ENCODE data around the gene CCL25. TPM values are rescaled to one million over a fixed set of nuclear protein-coding genes. Genes with fewer than 3 reads are reported as not detected.

The CCL25 gene
- total and polyA plus RNA-seq, 2 of the 4 experiments (the other 2 are of a cell fraction) = not detected

DNA sequence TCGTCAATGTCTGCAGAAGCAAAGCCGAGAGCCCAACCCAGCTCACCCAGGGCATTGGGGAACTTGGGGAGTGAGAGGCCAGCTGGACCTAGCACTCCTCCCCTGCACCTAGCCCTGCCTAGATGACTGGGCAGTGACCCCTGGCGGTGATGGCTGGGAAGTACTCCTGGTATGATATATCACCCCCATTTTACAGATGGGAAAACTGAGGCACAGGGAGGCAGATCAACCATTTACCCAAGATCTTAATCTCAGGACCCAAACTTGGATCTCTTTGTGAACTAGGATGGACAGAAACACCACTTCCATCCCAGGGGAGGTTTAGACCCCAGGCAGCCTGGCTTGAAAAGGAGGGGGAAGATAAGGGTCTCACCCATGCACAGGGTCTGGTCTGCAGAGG lies 43.5 kb downstream of the CCL25 start:
- POLR2A ChIA-PET (ENCODE audit: unreplicated experiment) = no interaction called here
- Histone ChIP-seq H3K14ac (replicated peaks; ENCODE audit: low read depth, low read length) (no peak overlapping the region), H4K20me1 (ENCODE audit: insufficient read depth, low read length) (no peaks in the 10 kb centered on the region), H3K9me1 (ENCODE audit: insufficient read depth, low read length) (no peaks in the 10 kb centered on the region), H2AK9ac (replicated peaks; ENCODE audit: low read depth, low read length, poor library complexity) (no peak overlapping the region), H3K4me1 (ENCODE audit: control insufficient read depth, insufficient read depth, low read length) (no peaks in the 10 kb centered on the region), H3K4me2 (ENCODE audit: low read depth, low read length) (no peak overlapping the region), H3K4me3 (ENCODE audit: insufficient read depth, low read depth, low read length) (no peak overlapping the region), H2BK15ac (ENCODE audit: low read depth, low read length) (no peak overlapping the region), H3K9ac (ENCODE audit: low read depth, low read length) (no peak overlapping the region), H4K5ac (ENCODE audit: low read depth, low read length) (no peak overlapping the region), H3K4ac (ENCODE audit: low read depth, low read length) (no peak overlapping the region), H2BK5ac (ENCODE audit: low read depth, low read length, poor library complexity, severe bottlenecking) (no peak overlapping the region), H3K27ac (ENCODE audit: insufficient read depth, low read length) (no peak overlapping the region), H3K9me3 (ENCODE audit: control insufficient read depth, insufficient read depth, low read length) (peaks cover 32% of the 10 kb centered on the region), H3K23ac (ENCODE audit: low read depth, low read length) (no peak overlapping the region), H4K8ac (ENCODE audit: low read depth in 2 of 2, low read length in 2 of 2) (no peak overlapping the region), H3K18ac (ENCODE audit: low read depth, low read length) (no peak overlapping the region), H2BK120ac (ENCODE audit: low read depth, low read length) (no peak overlapping the region), H3K36me3 (ENCODE audit: control insufficient read depth, insufficient read depth, low read length) (no peaks in the 10 kb centered on the region), H2AFZ (replicated peaks; ENCODE audit: low read length, poor library complexity) (peak overlapping the region; percentile 37), H2AK5ac (ENCODE audit: low read depth, low read length) (no peak overlapping the region), H2BK20ac (ENCODE audit: low read depth, low read length) (no peak overlapping the region), H3K79me1 (ENCODE audit: low read depth in 1 of 2, low read length in 2 of 2) (no peaks in the 10 kb centered on the region), H3K27me3 (ENCODE audit: control insufficient read depth, insufficient read depth, low read length) (no peaks in the 10 kb centered on the region), H4K91ac (ENCODE audit: insufficient read depth, low read depth, low read length) (no peak overlapping the region), H3K56ac (ENCODE audit: extremely low read depth, insufficient read depth, low read length) (no peak overlapping the region)
- CTCF ChIA-PET = interaction anchor here (0.5 to 0.9 kb wide), 2 partner anchors 17 to 429 kb away, joined by 3 to 4 read pairs; no protein-coding TSS in a partner anchor
- in situ Hi-C loops (cut with MboI; ENCODE audit: low sequenced_read_pairs) = no loop called here
- ATAC-seq (ENCODE audit: low read depth) = no peak
- TF ChIP-seq MAFK (IDR thresholded peaks at IDR 0.05; ENCODE audit: low read depth, low read length) (no peak), BHLHE40 (IDR thresholded peaks at IDR 0.05; ENCODE audit: low read depth, low read length) (no peak), CEBPB (IDR thresholded peaks at IDR 0.05; ENCODE audit: low read depth, low read length) (no peak), CHD1 (IDR thresholded peaks at IDR 0.05; ENCODE audit: low read depth, low read length) (no peak), MXI1 (IDR thresholded peaks at IDR 0.05; ENCODE audit: borderline replicate concordance, low read depth, low read length) (no peak), SMC3 (IDR thresholded peaks at IDR 0.05; ENCODE audit: low read depth, low read length) (no peak)
- TF ChIP-seq, protein P1, sequence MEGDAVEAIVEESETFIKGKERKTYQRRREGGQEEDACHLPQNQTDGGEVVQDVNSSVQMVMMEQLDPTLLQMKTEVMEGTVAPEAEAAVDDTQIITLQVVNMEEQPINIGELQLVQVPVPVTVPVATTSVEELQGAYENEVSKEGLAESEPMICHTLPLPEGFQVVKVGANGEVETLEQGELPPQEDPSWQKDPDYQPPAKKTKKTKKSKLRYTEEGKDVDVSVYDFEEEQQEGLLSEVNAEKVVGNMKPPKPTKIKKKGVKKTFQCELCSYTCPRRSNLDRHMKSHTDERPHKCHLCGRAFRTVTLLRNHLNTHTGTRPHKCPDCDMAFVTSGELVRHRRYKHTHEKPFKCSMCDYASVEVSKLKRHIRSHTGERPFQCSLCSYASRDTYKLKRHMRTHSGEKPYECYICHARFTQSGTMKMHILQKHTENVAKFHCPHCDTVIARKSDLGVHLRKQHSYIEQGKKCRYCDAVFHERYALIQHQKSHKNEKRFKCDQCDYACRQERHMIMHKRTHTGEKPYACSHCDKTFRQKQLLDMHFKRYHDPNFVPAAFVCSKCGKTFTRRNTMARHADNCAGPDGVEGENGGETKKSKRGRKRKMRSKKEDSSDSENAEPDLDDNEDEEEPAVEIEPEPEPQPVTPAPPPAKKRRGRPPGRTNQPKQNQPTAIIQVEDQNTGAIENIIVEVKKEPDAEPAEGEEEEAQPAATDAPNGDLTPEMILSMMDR (conservative IDR thresholded peaks at IDR 0.05; ENCODE audit: low read depth, low read length) = no peak
- WGBS, 2 experiments (ENCODE audit: extremely low coverage in 2 of 2, insufficient read length in 1 of 2) = no CpG with 5 or more reads among the region's 3 CpGs
- no TSS peak for BruUV-seq (replicated peaks)
- DNase-seq = no peak
- dilution Hi-C loops (cut with HindIII; ENCODE audit: low sequenced_read_pairs, unreplicated experiment) = no loop called here
- intact Hi-C loops (cut with micrococcal nuclease) = no loop called here
